ENCODE results near the gene MS4A6A.

DNA sequence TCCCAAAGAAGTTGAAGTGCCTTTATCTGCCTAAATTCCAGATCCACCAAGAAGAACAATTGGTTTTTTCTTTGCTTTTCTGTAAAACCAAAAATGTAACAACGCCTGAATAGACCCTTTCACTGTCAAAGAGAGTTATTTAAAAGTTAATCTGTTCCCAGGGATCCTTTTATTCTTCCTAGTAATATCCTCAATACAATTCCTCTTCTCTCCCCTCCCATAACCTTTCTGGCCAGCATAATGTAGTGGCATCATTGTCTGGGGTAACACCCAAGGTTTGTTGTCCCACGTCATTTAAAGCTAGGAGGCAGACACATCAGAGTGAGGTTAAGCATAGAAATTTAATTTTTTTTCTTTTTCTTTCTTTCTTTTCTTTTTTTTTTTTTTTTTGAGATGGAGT lies 54.5 kb downstream of the MS4A6A start:
- TF ChIP-seq, protein P1, sequence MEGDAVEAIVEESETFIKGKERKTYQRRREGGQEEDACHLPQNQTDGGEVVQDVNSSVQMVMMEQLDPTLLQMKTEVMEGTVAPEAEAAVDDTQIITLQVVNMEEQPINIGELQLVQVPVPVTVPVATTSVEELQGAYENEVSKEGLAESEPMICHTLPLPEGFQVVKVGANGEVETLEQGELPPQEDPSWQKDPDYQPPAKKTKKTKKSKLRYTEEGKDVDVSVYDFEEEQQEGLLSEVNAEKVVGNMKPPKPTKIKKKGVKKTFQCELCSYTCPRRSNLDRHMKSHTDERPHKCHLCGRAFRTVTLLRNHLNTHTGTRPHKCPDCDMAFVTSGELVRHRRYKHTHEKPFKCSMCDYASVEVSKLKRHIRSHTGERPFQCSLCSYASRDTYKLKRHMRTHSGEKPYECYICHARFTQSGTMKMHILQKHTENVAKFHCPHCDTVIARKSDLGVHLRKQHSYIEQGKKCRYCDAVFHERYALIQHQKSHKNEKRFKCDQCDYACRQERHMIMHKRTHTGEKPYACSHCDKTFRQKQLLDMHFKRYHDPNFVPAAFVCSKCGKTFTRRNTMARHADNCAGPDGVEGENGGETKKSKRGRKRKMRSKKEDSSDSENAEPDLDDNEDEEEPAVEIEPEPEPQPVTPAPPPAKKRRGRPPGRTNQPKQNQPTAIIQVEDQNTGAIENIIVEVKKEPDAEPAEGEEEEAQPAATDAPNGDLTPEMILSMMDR (IDR thresholded peaks at IDR 0.05): no peak
- TF ChIP-seq POLR2A (IDR thresholded peaks at IDR 0.05): no peak
